Mesendoderm (in vitro differentiated cells): Measurements from ENCODE around the gene LGMN.

Source experiments
- DNase-seq: peaks from one replicate; pipeline ENCODE4 v3.0.0; 2013
- H2AK5ac ChIP-seq: 2 replicates; pipeline ENCODE4 v1.6.1; 2013; ENCODE audit warnings: low read length, inconsistent platforms
- H2BK120ac ChIP-seq: 2 replicates; pipeline ENCODE4 v1.6.1; 2013; ENCODE audit warnings: low read depth, mild to moderate bottlenecking, low read length, moderate library complexity, mixed read lengths
- H2BK15ac ChIP-seq: replicated peaks from 2 replicates; pipeline ENCODE4 v1.6.1; 2013; ENCODE audit warnings: low read depth, mild to moderate bottlenecking, moderate library complexity
- H2BK5ac ChIP-seq: 2 replicates; pipeline ENCODE4 v1.6.1; 2013; ENCODE audit warnings: low read length, inconsistent platforms
- H3K18ac ChIP-seq: 2 replicates; pipeline ENCODE4 v1.6.1; 2013; ENCODE audit warnings: mild to moderate bottlenecking, low read length, mixed read lengths
- H3K23ac ChIP-seq: one replicate; pipeline ENCODE4 v1.6.1; 2013; ENCODE audit warnings: low read length
- H3K27ac ChIP-seq: 2 replicates; pipeline ENCODE4 v1.5.1; 2013; ENCODE audit warnings: low read depth, mild to moderate bottlenecking, inconsistent platforms, low read length, moderate library complexity
- H3K27me3 ChIP-seq: 2 replicates; pipeline ENCODE4 v1.6.1; 2013; ENCODE audit warnings: low read length, control low read depth, mild to moderate bottlenecking, inconsistent platforms; ENCODE audit not compliant: insufficient read depth, poor library complexity
- H3K36me3 ChIP-seq: 2 replicates; pipeline ENCODE4 v1.6.1; 2013; ENCODE audit warnings: low read length, inconsistent platforms; ENCODE audit not compliant: control insufficient read depth, insufficient read depth
- H3K4ac ChIP-seq: one replicate; pipeline ENCODE4 v1.6.1; 2013; ENCODE audit warnings: low read depth, mild to moderate bottlenecking, low read length, moderate library complexity
- H3K4me1 ChIP-seq: 2 replicates; pipeline ENCODE4 v1.6.1; 2013; ENCODE audit warnings: low read depth, low read length, inconsistent platforms; ENCODE audit not compliant: control insufficient read depth
- H3K4me2 ChIP-seq: 2 replicates; pipeline ENCODE4 v1.6.1; 2013; ENCODE audit warnings: low read length
- H3K4me3 ChIP-seq: 2 replicates; pipeline ENCODE4 v1.5.1; 2013; ENCODE audit warnings: mild to moderate bottlenecking, low read length
- H3K56ac ChIP-seq: one replicate; pipeline ENCODE4 v1.6.1; 2013; ENCODE audit warnings: low read length
- H3K79me1 ChIP-seq: 2 replicates; pipeline ENCODE4 v1.6.1; 2013; ENCODE audit warnings: low read length, inconsistent platforms
- H3K79me2 ChIP-seq: 2 replicates; pipeline ENCODE4 v1.6.1; 2013; ENCODE audit warnings: mild to moderate bottlenecking, low read length; ENCODE audit not compliant: control insufficient read depth, insufficient read depth
- H3K9ac ChIP-seq: 2 replicates; pipeline ENCODE4 v1.6.1; 2013; ENCODE audit warnings: low read length, inconsistent platforms
- H4K5ac ChIP-seq: one replicate; pipeline ENCODE4 v1.6.1; 2013; ENCODE audit warnings: low read length
- H4K8ac ChIP-seq: one replicate; pipeline ENCODE4 v1.6.1; 2013; ENCODE audit warnings: low read depth, mild to moderate bottlenecking, control low read depth, low read length, moderate library complexity
- WGBS: extraction: QIAGEN DNeasy Blood & Tissue Kit; methylation state at CpG from one replicate; pipeline ENCODE4 v1.1.7; 2013; ENCODE audit warnings: low lambda C conversion rate, missing lambda C conversion rate; ENCODE audit not compliant: insufficient coverage; ENCODE audit errors: extremely low coverage; 5-methylcytosine and 5-hydroxymethylcytosine counted together

Gene LGMN

GRCh38 chr14:92657457-92658142, 90.8 kb downstream of the LGMN start:
- no peaks in the 10 kb centered on the region for H3K36me3 ChIP-seq
- H3K23ac ChIP-seq = peak overlapping the region; percentile 24
- H3K27ac ChIP-seq = no peak overlapping the region
- peaks cover 2% of the 10 kb centered on the region for H3K4me1 ChIP-seq
- no peak overlapping the region for H2BK120ac ChIP-seq
- no peak overlapping the region for H2BK15ac ChIP-seq
- H3K9ac ChIP-seq = no peak overlapping the region
- no peak for DNase-seq
- H3K4me3 ChIP-seq = no peak overlapping the region
- no peak overlapping the region for H3K18ac ChIP-seq
- no peak overlapping the region for H3K56ac ChIP-seq
- H3K27me3 ChIP-seq = no peaks in the 10 kb centered on the region
- no peak overlapping the region for H4K5ac ChIP-seq
- H3K79me2 ChIP-seq = no peaks in the 10 kb centered on the region
- H3K4me2 ChIP-seq = no peak overlapping the region
- H3K79me1 ChIP-seq = no peaks in the 10 kb centered on the region
- H4K8ac ChIP-seq = no peak overlapping the region
- no peak overlapping the region for H3K4ac ChIP-seq
- H2BK5ac ChIP-seq = no peak overlapping the region
- H2AK5ac ChIP-seq = no peak overlapping the region
- WGBS = no CpG with 5 or more reads among the region's 13 CpGs

- no CpG with 5 or more reads among the region's 8 CpGs for WGBS
- Histone ChIP-seq H3K27ac (no peak overlapping the region), H3K56ac (no peak overlapping the region), H4K8ac (no peak overlapping the region), H3K79me1 (no peaks in the 10 kb centered on the region), H3K18ac (no peak overlapping the region), H3K9ac (no peak overlapping the region), H2BK120ac (no peak overlapping the region), H3K27me3 (no peaks in the 10 kb centered on the region), H3K4me1 (no peaks in the 10 kb centered on the region), H4K5ac (no peak overlapping the region), H3K4me3 (no peak overlapping the region), H3K36me3 (no peaks in the 10 kb centered on the region), H3K79me2 (no peaks in the 10 kb centered on the region), H3K4me2 (no peak overlapping the region), H2BK5ac (no peak overlapping the region), H3K4ac (no peak overlapping the region), H3K23ac (no peak overlapping the region), H2AK5ac (no peak overlapping the region), H2BK15ac (no peak overlapping the region)
- DNase-seq = peak; percentile 54
These were observed 91.9 kb downstream of the LGMN start for GRCh38 chr14:92656306-92657081.

DNA sequence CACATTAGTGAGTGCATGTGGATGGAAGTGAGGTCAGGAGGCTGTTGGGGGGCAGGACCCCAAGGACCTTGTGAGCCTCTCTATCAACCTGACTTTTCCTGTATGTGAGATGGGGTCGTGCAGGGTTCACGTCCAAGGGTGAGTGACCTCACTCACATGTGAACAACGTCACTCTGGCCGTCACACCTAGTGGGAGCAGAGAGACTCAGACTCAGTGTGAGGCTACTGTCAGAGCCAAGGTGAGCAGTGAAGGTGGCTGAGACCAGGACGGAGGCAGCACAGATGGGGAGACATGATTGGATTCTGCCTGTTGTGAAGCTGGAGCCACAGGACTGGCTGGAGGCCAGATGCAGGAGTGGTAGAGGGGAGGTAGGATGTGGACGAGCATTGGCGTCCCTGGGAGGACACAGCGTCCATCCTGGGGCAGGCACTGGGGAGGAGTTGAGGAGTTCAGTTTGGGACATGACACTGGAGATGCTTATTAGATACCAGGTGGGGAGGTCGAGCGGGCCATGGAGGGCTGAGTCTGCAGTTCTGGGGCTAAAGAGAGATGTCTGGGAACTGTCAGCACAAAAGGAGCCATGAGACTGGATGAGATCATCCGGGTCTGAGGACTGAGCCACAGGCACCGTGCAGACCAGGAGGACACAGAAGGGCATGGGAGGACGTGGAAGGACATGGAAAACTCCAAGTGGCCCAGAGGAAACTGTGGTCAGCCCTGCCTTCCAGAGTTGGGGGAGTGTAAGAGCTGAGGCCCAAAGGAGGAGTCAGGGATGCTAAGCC, 92.8 kb downstream of the LGMN start:
- WGBS = no CpG with 5 or more reads among the region's 13 CpGs
- no peak overlapping the region for H3K56ac ChIP-seq

DNA sequence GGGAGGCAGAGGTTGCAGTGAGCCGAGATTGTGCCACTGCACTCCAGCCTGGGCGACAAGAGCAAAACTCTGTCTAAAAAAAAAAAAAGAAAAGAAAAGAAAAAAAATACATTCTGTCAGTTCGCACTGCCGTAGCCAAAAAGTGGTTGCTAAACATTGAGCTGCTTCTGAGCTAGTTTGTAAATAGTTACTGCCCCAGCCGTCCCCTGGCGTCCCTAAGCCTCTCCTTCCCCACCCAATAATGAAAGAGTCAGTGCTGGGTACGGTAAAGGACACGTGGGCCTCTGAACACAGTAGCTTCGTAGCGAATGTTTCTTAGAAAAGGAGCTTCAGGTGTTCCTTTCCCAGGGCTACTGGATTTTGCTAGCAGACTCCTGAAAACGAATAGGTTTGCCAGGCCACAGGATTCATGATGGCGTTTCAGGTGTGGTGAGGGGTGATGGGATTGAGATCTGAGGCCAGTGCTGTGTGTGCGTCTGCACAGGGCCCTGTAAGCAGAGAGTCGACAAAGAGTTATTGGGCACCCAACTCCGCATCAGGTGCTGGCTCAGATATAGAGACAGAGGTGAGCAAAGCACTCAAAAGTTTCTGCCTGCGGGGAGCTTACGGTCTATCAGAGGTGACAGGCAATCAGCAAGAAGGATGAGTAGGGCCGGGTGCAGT, 94.1 kb downstream of the LGMN start:
- H2AK5ac ChIP-seq = no peak overlapping the region
- no peak overlapping the region for H3K4me3 ChIP-seq
- no peaks in the 10 kb centered on the region for H3K27me3 ChIP-seq
- no peak overlapping the region for H4K5ac ChIP-seq
- no peak overlapping the region for H2BK5ac ChIP-seq
- no peak overlapping the region for H3K4ac ChIP-seq
- no peak overlapping the region for H4K8ac ChIP-seq
- H3K4me1 ChIP-seq = no peaks in the 10 kb centered on the region
- H3K56ac ChIP-seq = no peak overlapping the region
- no peaks in the 10 kb centered on the region for H3K79me2 ChIP-seq
- WGBS = no CpG with 5 or more reads among the region's 18 CpGs
- no peaks in the 10 kb centered on the region for H3K36me3 ChIP-seq
- no peak overlapping the region for H3K4me2 ChIP-seq
- no peak overlapping the region for H3K9ac ChIP-seq
- H2BK120ac ChIP-seq = no peak overlapping the region
- DNase-seq = no peak
- no peak overlapping the region for H2BK15ac ChIP-seq
- no peak overlapping the region for H3K18ac ChIP-seq
- no peaks in the 10 kb centered on the region for H3K79me1 ChIP-seq
- no peak overlapping the region for H3K27ac ChIP-seq
- H3K23ac ChIP-seq = no peak overlapping the region

More for the DNA sequence above, 92.8 kb downstream of the LGMN start:
- Histone ChIP-seq H3K4me1 (no peaks in the 10 kb centered on the region), H3K79me1 (no peaks in the 10 kb centered on the region), H3K18ac (no peak overlapping the region), H2BK5ac (no peak overlapping the region), H3K4me2 (no peak overlapping the region), H3K4ac (no peak overlapping the region), H3K36me3 (no peaks in the 10 kb centered on the region), H3K27me3 (no peaks in the 10 kb centered on the region), H4K8ac (no peak overlapping the region), H2BK120ac (no peak overlapping the region), H2BK15ac (no peak overlapping the region), H3K79me2 (no peaks in the 10 kb centered on the region), H3K4me3 (no peak overlapping the region), H3K27ac (no peak overlapping the region), H3K9ac (no peak overlapping the region), H3K23ac (no peak overlapping the region), H4K5ac (no peak overlapping the region), H2AK5ac (no peak overlapping the region)
- DNase-seq = no peak
